Measurements from ENCODE around the gene CENPN.

CENPN gene

GRCh38 chr16:80964351-80964750, 42.7 kb upstream of the CENPN start:
- H3K9me3 ChIP-seq (ENCODE audit: low read length): peaks cover 7% of the 10 kb centered on the region; the same call in 1 of the 2 replicates
- no peak for TF ChIP-seq CTCF (IDR thresholded peaks at IDR 0.05; ENCODE audit: low read length)
- no peak for TF ChIP-seq EZH2 (IDR thresholded peaks at IDR 0.05; ENCODE audit: borderline replicate concordance, low read length)
- no peak overlapping the region for H3K27ac ChIP-seq (ENCODE audit: low read depth, low read length, poor library complexity, severe bottlenecking)
- no peak overlapping the region for H3K4me2 ChIP-seq (ENCODE audit: low read length)
- H3K4me3 ChIP-seq (ENCODE audit: low read depth, low read length, poor library complexity, severe bottlenecking): no peak overlapping the region
- H4K20me1 ChIP-seq (ENCODE audit: insufficient read depth, low read length): no peaks in the 10 kb centered on the region
- H3K36me3 ChIP-seq (ENCODE audit: insufficient read depth, low read length): no peaks in the 10 kb centered on the region
- no peaks in the 10 kb centered on the region for H3K79me2 ChIP-seq (ENCODE audit: insufficient read depth, low read length)
- no peaks in the 10 kb centered on the region for H3K9me2 ChIP-seq (ENCODE audit: low read depth, low read length)
- H2AFZ ChIP-seq (ENCODE audit: low read length): no peak overlapping the region
- H3K4me1 ChIP-seq (ENCODE audit: insufficient read depth, low read length, severe bottlenecking): no peaks in the 10 kb centered on the region
- 0 out of 2 replicates have a peak, but pooled peaks cover 3% of the 10 kb centered on the region for H3K27me3 ChIP-seq (ENCODE audit: insufficient read depth, low read length)
- no peak overlapping the region for H3K9ac ChIP-seq (ENCODE audit: low read length)
- H3F3A ChIP-seq (ENCODE audit: insufficient read depth, low read length): no peaks in the 10 kb centered on the region; the same call in 1 of the 2 replicates

GRCh38 chr16:80966617-80967016, 40.4 kb upstream of the CENPN start:
- Histone ChIP-seq H3K4me2 (ENCODE audit: low read length) (no peak overlapping the region), H3K27ac (ENCODE audit: low read depth, low read length, poor library complexity, severe bottlenecking) (no peak overlapping the region), H3K4me1 (ENCODE audit: insufficient read depth, low read length, severe bottlenecking) (no peaks in the 10 kb centered on the region), H3F3A (ENCODE audit: insufficient read depth, low read length) (no peaks in the 10 kb centered on the region; the same call in 1 of the 2 replicates), H3K36me3 (ENCODE audit: insufficient read depth, low read length) (no peaks in the 10 kb centered on the region), H3K9me2 (ENCODE audit: low read depth, low read length) (no peaks in the 10 kb centered on the region), H3K27me3 (ENCODE audit: insufficient read depth, low read length) (no peaks in the 10 kb centered on the region), H3K9ac (ENCODE audit: low read length) (no peak overlapping the region), H3K4me3 (ENCODE audit: low read depth, low read length, poor library complexity, severe bottlenecking) (no peak overlapping the region), H3K79me2 (ENCODE audit: insufficient read depth, low read length) (no peaks in the 10 kb centered on the region), H2AFZ (ENCODE audit: low read length) (no peak overlapping the region), H3K9me3 (ENCODE audit: low read length) (no peaks in the 10 kb centered on the region; the same call in 1 of the 2 replicates), H4K20me1 (ENCODE audit: insufficient read depth, low read length) (no peaks in the 10 kb centered on the region)
- no peak for TF ChIP-seq EZH2 (IDR thresholded peaks at IDR 0.05; ENCODE audit: borderline replicate concordance, low read length)
- TF ChIP-seq CTCF (IDR thresholded peaks at IDR 0.05; ENCODE audit: low read length): no peak

GRCh38 chr16:80968386-80969113, 38.5 kb upstream of the CENPN start:
- H3K9ac ChIP-seq (ENCODE audit: low read length): no peak overlapping the region
- H3K4me2 ChIP-seq (ENCODE audit: low read length): no peak overlapping the region
- no peaks in the 10 kb centered on the region for H4K20me1 ChIP-seq (ENCODE audit: insufficient read depth, low read length)
- no peak overlapping the region for H3K27ac ChIP-seq (ENCODE audit: low read depth, low read length, poor library complexity, severe bottlenecking)
- no peak overlapping the region for H3K4me3 ChIP-seq (ENCODE audit: low read depth, low read length, poor library complexity, severe bottlenecking)
- no peaks in the 10 kb centered on the region for H3K9me2 ChIP-seq (ENCODE audit: low read depth, low read length)
- no peaks in the 10 kb centered on the region; the same call in 1 of the 2 replicates for H3F3A ChIP-seq (ENCODE audit: insufficient read depth, low read length)
- H3K4me1 ChIP-seq (ENCODE audit: insufficient read depth, low read length, severe bottlenecking): no peaks in the 10 kb centered on the region
- H3K79me2 ChIP-seq (ENCODE audit: insufficient read depth, low read length): no peaks in the 10 kb centered on the region
- H3K27me3 ChIP-seq (ENCODE audit: insufficient read depth, low read length): no peaks in the 10 kb centered on the region
- no peak for TF ChIP-seq EZH2 (IDR thresholded peaks at IDR 0.05; ENCODE audit: borderline replicate concordance, low read length)
- no peak for TF ChIP-seq CTCF (IDR thresholded peaks at IDR 0.05; ENCODE audit: low read length)
- H2AFZ ChIP-seq (ENCODE audit: low read length): no peak overlapping the region
- no peaks in the 10 kb centered on the region for H3K9me3 ChIP-seq (ENCODE audit: low read length)
- H3K36me3 ChIP-seq (ENCODE audit: insufficient read depth, low read length): no peaks in the 10 kb centered on the region
